K562 (cell line): ENCODE data around the gene PALM3. TPM values are rescaled to one million over a fixed set of nuclear protein-coding genes. Genes with fewer than 3 reads are reported as not detected.

Experiments
- CBFA2T2 ChIP-seq: fragments of 450-650 bp; conservative IDR thresholded peaks from 2 replicates; pipeline ENCODE4 v1.6.1; 2017; ENCODE audit warnings: mild to moderate bottlenecking
- CBFA2T3 ChIP-seq: fragments of 450-650 bp; IDR thresholded peaks from 2 replicates; pipeline ENCODE4 v1.6.1; 2017
- E4F1 ChIP-seq: fragments of 250-450 bp; sonication (Bioruptor Pico); IDR thresholded peaks from 2 replicates; pipeline ENCODE4 v1.5.0; 2021; ENCODE audit warnings: mild to moderate bottlenecking, borderline replicate concordance
- HNRNPLL ChIP-seq: fragments of 200-400 bp; formaldehyde crosslinking; IDR thresholded peaks from 2 replicates; pipeline ENCODE4 v1.6.1; 2017; ENCODE audit warnings: low read length, low read depth, mild to moderate bottlenecking; ENCODE audit not compliant: poor library complexity, severe bottlenecking
- MAZ ChIP-seq, 2 experiments: fragments of 450-650 bp in 1 of 2; sonication (generic) in 1 of 2; formaldehyde crosslinking; IDR thresholded peaks in 1 of 2; conservative IDR thresholded peaks in 1 of 2; 2 replicates each; pipeline versions ENCODE4 v1.4.0 to v1.5.0; 2020; ENCODE audit warnings: mild to moderate bottlenecking in 1 of 2, missing genetic modification reagents in 1 of 2
- MBD2 ChIP-seq: sonication (generic); IDR thresholded peaks from 2 replicates; pipeline ENCODE4 v1.6.1; 2016; ENCODE audit warnings: low read depth, borderline replicate concordance
- MYC ChIP-seq, 2 experiments: fragments of 250-450 bp in 1 of 2; sonication (Bioruptor Pico) in 1 of 2; IDR thresholded peaks; 2 replicates each; pipeline versions ENCODE4 v1.5.1 to v1.6.1; 2012 to 2021; ENCODE audit warnings: low read depth in 2 of 2, borderline replicate concordance in 1 of 2, improper control_type of control experiment in 1 of 2, low read length in 1 of 2, mild to moderate bottlenecking in 1 of 2, moderate library complexity in 1 of 2
- NR2C1 ChIP-seq, 2 experiments: fragments of 450-650 bp; IDR thresholded peaks; 2 replicates each; pipeline ENCODE4 v1.6.1; 2017; ENCODE audit warnings: mild to moderate bottlenecking in 2 of 2, antibody characterized with exemption in 1 of 2, inconsistent platforms in 1 of 2, missing compliant biosample characterization in 1 of 2, missing genetic modification characterization in 1 of 2
- NR4A1 ChIP-seq, 2 experiments: fragments of 250-450 bp in 1 of 2; fragments of 450-650 bp in 1 of 2; sonication (Bioruptor Pico) in 1 of 2; IDR thresholded peaks; 2 replicates each; pipeline versions ENCODE4 v1.4.0 to v1.6.1; 2016 to 2020; ENCODE audit warnings: mild to moderate bottlenecking in 2 of 2, missing compliant biosample characterization in 1 of 2, missing genetic modification characterization in 1 of 2, moderate library complexity in 1 of 2
- POLR2AphosphoS5 ChIP-seq: IDR thresholded peaks from 2 replicates; pipeline ENCODE4 v1.6.1; 2011; ENCODE audit warnings: mild to moderate bottlenecking, low read depth, low read length, moderate library complexity; ENCODE audit not compliant: control insufficient read depth, insufficient read depth
- ZBTB1 ChIP-seq: sonication (generic); formaldehyde crosslinking; IDR thresholded peaks from 2 replicates; pipeline ENCODE4 v1.8.1; 2023; ENCODE audit warnings: missing genetic modification reagents, low read depth, mild to moderate bottlenecking, borderline replicate concordance
- ZBTB26 ChIP-seq: fragments of 450-650 bp; formaldehyde crosslinking; IDR thresholded peaks from 2 replicates; pipeline ENCODE4 v1.4.0; 2022; ENCODE audit warnings: missing genetic modification characterization
- ZNF239 ChIP-seq: fragments of 250-450 bp; sonication (Bioruptor Pico); IDR thresholded peaks from 2 replicates; pipeline ENCODE4 v1.4.0; 2020; ENCODE audit warnings: mild to moderate bottlenecking
- ZNF76 ChIP-seq: fragments of 250-450 bp; sonication (Bioruptor Pico); IDR thresholded peaks from 2 replicates; pipeline ENCODE4 v1.4.0; 2020; ENCODE audit warnings: mild to moderate bottlenecking, moderate library complexity, borderline replicate concordance
- polyA plus RNA-seq, 8 experiments: library from polyadenylated mRNA; depleted of rRNA in 4 of 8; stranded (reverse) in 5 of 8; unstranded in 3 of 8; fragments of >200 nt; fragmentation: Nextera tagmentation in 2 of 8; fragmentation: Illumina TruSeq in 1 of 8; extraction: Ambion mirVana in 2 of 8; extraction: Trizol in 1 of 8; gene quantifications; 2 replicates each; pipeline versions ENCODE4 v1.2.1 to v1.2.3, GENCODE V29; 2011 to 2014; ENCODE audit warnings: inconsistent platforms in 1 of 8, missing spikeins in 1 of 8
- total RNA-seq, 7 experiments: library from RNA; depleted of rRNA in 6 of 7; stranded (reverse); fragments of >200 nt in 6 of 7; fragmentation: Illumina TruSeq in 2 of 7; extraction: Trizol in 2 of 7; gene quantifications; 2 replicates each; pipeline versions ENCODE4 v1.2.1 to v1.2.3, GENCODE V29; 2011 to 2021; ENCODE audit warnings: low replicate concordance in 1 of 7
- TF ChIP-seq, protein P1 (sequence below), 2 experiments: IDR thresholded peaks in 1 of 2; conservative IDR thresholded peaks in 1 of 2; 2 replicates each; pipeline ENCODE4 v1.6.1; 2016; ENCODE audit warnings: low read depth in 2 of 2, mild to moderate bottlenecking in 1 of 2, missing compliant biosample characterization in 1 of 2, missing genetic modification characterization in 1 of 2, moderate library complexity in 1 of 2

PALM3 gene
- total and polyA plus RNA-seq, 9 of the 15 experiments (the other 6 are each of a cell fraction or from before 2014, with no cell fraction given), result 0.07 to 9.3 (median 3.3) TPM

DNA sequence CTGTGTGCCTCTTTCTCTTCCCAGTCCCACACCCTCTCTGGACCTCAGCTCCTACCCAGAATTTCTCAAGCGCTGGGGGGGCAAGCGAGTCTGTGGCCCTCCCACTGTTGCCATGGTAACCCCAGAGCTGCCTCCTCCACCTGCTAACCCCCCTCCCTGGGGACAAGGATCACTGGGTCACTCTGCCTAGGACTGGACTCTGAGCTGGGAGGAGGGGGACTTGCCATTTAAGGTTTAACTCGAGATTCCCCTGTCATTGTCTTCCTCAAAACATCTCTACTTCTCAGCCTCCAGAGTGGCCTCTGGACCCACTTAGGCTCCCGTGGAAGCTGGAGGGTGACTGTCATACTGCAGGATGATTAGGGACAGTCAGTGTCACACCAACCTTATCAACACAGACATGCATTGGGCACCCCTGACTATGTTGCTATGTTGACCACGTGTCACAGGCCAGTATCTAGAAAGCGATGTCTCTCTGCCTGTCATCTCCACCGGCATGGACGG is 2.2 kb downstream of the PALM3 start (continued):
- TF ChIP-seq ZNF239 (no peak), CBFA2T3 (peak; percentile 53), MBD2 (no peak), E4F1 (CRISPR knock-in tag) (no peak), MYC (IDR thresholded peaks at IDR 0.05; ENCODE audit: low read depth, low read length) (peak; percentile 20; the same call in 1 of the 2 replicates), MYC (CRISPR knock-in tag; IDR thresholded peaks at IDR 0.05; ENCODE audit: borderline replicate concordance, low read depth) (no peak), POLR2AphosphoS5 (no peak), NR2C1 (IDR thresholded peaks at IDR 0.05) (no peak), NR2C1 (tag; IDR thresholded peaks at IDR 0.05) (no peak), NR4A1 (CRISPR knock-in tag; IDR thresholded peaks at IDR 0.05) (no peak), NR4A1 (tag; IDR thresholded peaks at IDR 0.05) (no peak), MAZ (CRISPR knock-in tag; conservative IDR thresholded peaks at IDR 0.05 in 1 of 2, IDR thresholded peaks at IDR 0.05 in 1 of 2) (0 out of 4 replicates have a peak, but pooled peaks of 1 of the 2 experiments have one; percentile 30), ZNF76 (CRISPR knock-in tag) (no peak), CBFA2T2 (peak; percentile 36; the same call in 1 of the 2 replicates), HNRNPLL (no peak), ZBTB26 (CRISPR knock-in tag) (no peak), ZBTB1 (CRISPR knock-in tag) (no peak)
- TF ChIP-seq, protein P1, sequence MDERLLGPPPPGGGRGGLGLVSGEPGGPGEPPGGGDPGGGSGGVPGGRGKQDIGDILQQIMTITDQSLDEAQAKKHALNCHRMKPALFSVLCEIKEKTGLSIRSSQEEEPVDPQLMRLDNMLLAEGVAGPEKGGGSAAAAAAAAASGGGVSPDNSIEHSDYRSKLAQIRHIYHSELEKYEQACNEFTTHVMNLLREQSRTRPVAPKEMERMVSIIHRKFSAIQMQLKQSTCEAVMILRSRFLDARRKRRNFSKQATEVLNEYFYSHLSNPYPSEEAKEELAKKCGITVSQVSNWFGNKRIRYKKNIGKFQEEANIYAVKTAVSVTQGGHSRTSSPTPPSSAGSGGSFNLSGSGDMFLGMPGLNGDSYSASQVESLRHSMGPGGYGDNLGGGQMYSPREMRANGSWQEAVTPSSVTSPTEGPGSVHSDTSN (CRISPR knock-in tag; IDR thresholded peaks at IDR 0.05; ENCODE audit: low read depth), result no peak
- TF ChIP-seq, protein P1 (tag; conservative IDR thresholded peaks at IDR 0.05; ENCODE audit: low read depth), result no peak
